ENCODE measurements around the gene GPR152. TPM values are rescaled to one million over a fixed set of nuclear protein-coding genes. Genes with fewer than 3 reads are reported as not detected.
"Not testable (repeated sequence)": the region's sequence is repeated elsewhere in the genome, so short reads cannot be mapped to it uniquely, and the experiment has no call there.

GPR152 gene
- total RNA-seq, 1 donor from 2014 or later, result not detected

GRCh38 chr11:67427364-67427859 lies 25.1 kb downstream of the GPR152 start:
- not testable (repeated sequence) for DNase-seq (ENCODE audit: low spot score)

GRCh38 chr11:67423891-67424613 lies 28.5 kb downstream of the GPR152 start:
- no peak for DNase-seq (ENCODE audit: low spot score)

GRCh38 chr11:67423466-67423865 lies 29.1 kb downstream of the GPR152 start:
- DNase-seq (ENCODE audit: low spot score), result no peak

GRCh38 chr11:67422891-67423290 lies 29.6 kb downstream of the GPR152 start:
- DNase-seq (ENCODE audit: low spot score), result no peak

GRCh38 chr11:67421430-67422031 lies 31.0 kb downstream of the GPR152 start:
- DNase-seq (ENCODE audit: low spot score), result no peak

GRCh38 chr11:67420646-67421429 lies 31.7 kb downstream of the GPR152 start:
- peak; percentile 95 for DNase-seq (ENCODE audit: low spot score)

GRCh38 chr11:67420147-67420645 lies 32.3 kb downstream of the GPR152 start:
- DNase-seq (ENCODE audit: low spot score), result no peak

GRCh38 chr11:67419325-67420049 lies 33.0 kb downstream of the GPR152 start:
- DNase-seq (ENCODE audit: low spot score), result no peak

GRCh38 chr11:67418476-67419281 lies 33.9 kb downstream of the GPR152 start:
- DNase-seq (ENCODE audit: low spot score), result no peak

- DNase-seq (ENCODE audit: low spot score), result no peak
Measured at GRCh38 chr11:67417425-67417824, 35.1 kb downstream of the GPR152 start.

- DNase-seq (ENCODE audit: low spot score), result peak; percentile 33
Measured at GRCh38 chr11:67416416-67417335, 35.9 kb downstream of the GPR152 start.

- DNase-seq (ENCODE audit: low spot score), result no peak
Measured at GRCh38 chr11:67415501-67416304, 36.8 kb downstream of the GPR152 start, which contains the start of gene CARNS1. CARNS1 (plus strand) TSS chr11:67415678; CDS start chr11:67416200, 522 bp downstream.

GRCh38 chr11:67413266-67413849 lies 39.2 kb downstream of the GPR152 start:
- DNase-seq (ENCODE audit: low spot score), result no peak

GRCh38 chr11:67412495-67413179 lies 39.9 kb downstream of the GPR152 start:
- DNase-seq (ENCODE audit: low spot score), result no peak

- no peak for DNase-seq (ENCODE audit: low spot score)
Measured at GRCh38 chr11:67411785-67412152, 40.8 kb downstream of the GPR152 start.

GRCh38 chr11:67410984-67411784 lies 41.3 kb downstream of the GPR152 start:
- no peak for DNase-seq (ENCODE audit: low spot score)

GRCh38 chr11:67410369-67410831 lies 42.1 kb downstream of the GPR152 start:
- DNase-seq (ENCODE audit: low spot score), result no peak

All from umbilical cord (tissue), 2 donors.